Activated CD8-positive, alpha-beta memory T cell treated with anti-CD3 and anti-CD28 coated beads for 24 hours (primary cell): ENCODE measurements around the gene KDM1A.

Experiments
- DNase-seq: peaks from one replicate; pipeline ENCODE4 v3.0.0-alpha.2; 2020

Gene KDM1A

DNA sequence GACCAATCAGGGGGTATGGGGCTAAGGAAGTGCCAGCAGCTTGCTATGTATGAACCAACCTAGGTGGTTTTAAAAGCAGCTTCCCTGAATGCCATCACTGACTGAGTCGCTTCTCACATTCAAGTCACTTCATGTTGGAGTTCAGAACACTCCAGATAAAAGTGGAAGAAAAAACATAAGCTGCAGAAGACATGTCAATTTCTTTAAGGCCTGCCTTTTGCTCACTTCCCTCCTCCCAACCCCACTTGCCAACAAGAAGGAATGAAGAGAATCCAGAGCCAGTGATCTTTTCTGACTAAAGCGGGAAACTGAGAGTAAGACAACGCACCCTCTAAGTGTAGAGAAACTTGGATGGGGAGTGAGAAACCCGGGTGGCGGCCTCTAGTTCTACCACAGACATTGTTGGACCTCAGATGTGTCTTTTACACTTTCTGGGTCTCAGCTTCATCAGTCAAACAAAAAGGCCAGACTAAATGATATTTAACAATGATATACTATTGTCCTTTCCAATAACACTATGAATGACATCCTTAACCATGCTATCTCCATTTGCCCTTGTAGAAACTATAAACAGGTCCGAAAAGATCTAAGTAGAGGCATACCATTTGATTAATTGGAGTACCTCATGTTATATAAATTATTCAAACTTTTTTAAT lies 95.3 kb downstream of the KDM1A start:
- DNase-seq, result no peak

GRCh38 chr1:23116216-23116836 lies 97.1 kb downstream of the KDM1A start:
- no peak for DNase-seq

GRCh38 chr1:23116921-23117699 lies 97.8 kb downstream of the KDM1A start:
- DNase-seq, result no peak

- no peak for DNase-seq
These were observed 99.1 kb downstream of the KDM1A start for GRCh38 chr1:23118407-23118806.

DNA sequence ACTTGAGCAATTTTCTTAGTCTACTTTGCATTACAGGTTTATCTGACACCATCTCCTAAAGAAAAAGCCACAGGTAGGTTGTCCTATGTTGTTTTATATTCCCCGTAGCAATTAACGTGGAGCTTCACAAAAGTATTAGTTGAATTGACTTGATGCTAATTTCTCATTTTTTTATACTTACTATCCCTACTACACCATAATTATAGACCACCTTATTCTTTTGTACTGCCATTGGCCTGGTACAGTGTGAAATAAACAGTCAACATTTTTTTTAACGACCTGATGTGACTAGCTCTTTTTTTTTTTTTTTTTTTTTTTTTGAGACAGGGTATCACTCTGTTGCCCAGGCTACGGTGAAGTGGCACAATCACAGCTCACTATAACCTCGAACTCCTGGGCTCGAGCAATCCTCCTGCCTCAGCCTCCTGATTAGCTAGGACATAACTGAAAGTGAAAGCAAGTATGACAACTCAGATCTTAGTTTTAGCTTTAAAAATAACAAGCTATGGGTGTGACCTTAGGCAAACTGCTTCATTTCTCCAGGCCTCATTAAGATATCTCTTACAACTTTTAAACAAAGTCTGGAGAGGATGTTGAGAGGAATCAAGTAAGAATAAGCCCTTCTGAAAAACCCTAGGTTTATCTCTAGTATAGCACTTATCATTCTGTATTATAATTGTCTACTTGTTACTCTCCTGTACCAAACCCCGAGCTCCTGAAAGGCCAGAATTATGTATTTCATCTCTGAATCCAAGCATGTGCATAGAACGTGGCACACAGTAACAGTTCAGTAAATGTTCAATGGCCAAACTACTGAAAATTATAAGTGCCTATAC lies 99.9 kb downstream of the KDM1A start:
- no peak for DNase-seq

GRCh38 chr1:23120383-23120782 lies 101.1 kb downstream of the KDM1A start:
- no peak for DNase-seq

DNA sequence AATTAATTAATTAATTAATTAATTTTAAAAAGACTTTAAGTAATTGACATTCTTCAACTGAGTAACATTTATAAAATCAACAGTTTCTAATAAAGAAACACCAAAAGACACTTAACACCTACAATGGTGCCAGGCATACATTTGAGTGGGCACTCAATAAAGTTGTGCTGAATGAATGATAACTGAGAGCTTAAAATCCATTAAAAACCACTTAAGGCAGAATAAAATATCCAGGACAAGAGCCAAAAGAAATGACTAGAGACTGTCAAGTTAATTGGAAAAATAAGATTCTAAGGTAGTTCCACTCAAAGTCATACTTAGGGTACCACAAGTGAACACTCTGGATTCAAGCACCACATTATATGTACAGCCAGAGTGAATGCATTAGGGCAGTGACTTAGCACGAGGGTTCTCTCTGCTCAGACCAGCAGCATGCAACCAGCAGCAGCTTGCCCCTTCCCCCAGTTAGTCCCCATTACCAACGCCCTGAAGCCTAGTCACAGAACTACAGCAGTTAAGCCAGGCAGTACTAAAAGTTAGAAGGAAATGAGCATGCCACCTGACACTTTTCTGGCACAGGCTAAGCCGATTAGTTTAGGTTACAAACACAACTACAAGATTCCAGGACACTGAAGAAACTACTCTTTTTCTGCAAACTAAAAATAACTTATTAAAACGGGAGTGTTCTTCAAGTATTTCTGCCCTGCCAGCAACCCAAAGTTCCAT lies 102.9 kb downstream of the KDM1A start:
- DNase-seq, result no peak

GRCh38 chr1:23122796-23123195 lies 103.5 kb downstream of the KDM1A start:
- DNase-seq, result no peak

DNA sequence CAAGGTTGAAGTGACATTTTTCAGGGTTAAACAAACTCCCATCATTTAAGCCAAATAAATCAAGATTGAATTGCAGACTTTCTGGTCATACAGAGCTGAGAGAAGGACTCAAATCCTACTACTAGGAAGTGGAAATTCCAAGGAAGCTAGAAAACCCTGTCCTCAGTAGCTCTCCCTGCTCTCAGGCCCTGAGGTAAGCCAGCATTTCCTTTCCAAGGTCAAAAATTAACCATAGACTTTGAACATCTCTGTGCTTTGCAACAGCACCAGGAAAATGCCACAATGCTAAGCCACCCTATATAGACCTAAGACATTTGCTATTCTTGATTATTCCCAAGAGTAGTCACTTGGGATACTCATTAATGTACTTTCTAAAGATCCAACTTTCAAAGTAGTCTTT lies 104.3 kb downstream of the KDM1A start:
- no peak for DNase-seq

- DNase-seq, result no peak
These were observed 105.2 kb downstream of the KDM1A start for GRCh38 chr1:23124259-23125026.

DNA sequence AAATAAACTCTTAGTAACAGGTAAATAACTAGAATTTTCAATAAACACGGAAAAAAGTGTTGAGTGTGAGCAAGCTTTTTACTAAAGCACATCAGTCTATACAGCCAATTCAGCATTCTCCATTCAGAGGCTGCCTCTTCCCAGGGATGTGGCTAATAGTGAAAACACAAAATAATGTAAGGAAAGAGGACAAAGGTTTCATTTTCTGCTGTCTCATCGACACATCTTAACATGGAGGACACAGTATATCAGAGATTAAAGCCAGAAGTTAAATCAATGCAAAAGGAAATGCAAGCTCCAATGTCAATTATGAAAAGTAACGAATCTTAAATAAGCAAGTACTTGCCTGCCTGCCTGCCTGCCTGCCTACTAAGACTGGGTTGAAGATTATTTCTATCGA lies 106.2 kb downstream of the KDM1A start:
- no peak for DNase-seq

DNA sequence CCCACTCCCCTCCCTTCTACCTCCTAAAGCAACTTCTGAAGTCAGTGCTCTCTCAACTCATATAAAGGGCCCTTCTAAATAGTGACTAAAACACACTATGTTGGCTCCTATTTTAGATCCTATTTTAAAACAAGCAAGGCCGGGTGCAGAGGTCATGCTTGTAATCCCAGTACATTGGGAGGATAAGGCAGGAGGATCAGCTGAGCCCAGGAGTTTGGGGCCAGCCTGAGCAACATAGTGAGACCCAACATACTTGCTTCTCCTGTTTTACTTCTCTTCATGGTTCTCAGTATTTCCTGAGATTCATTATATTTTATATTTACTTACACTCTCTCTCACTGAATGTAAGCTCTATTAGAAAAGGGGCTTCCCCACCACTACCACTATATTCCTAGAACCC lies 106.9 kb downstream of the KDM1A start:
- no peak for DNase-seq

GRCh38 chr1:23126801-23127200 lies 107.5 kb downstream of the KDM1A start:
- no peak for DNase-seq

- no peak for DNase-seq
These were observed 110.6 kb downstream of the KDM1A start for GRCh38 chr1:23129846-23130245.

- DNase-seq, result no peak
These were observed 112.8 kb downstream of the KDM1A start for GRCh38 chr1:23132033-23132432.
